Measurements from ENCODE around the gene ATP6V0D1.

ATP6V0D1 gene

GRCh38 chr16:67445126-67445426 lies 35.9 kb downstream of the ATP6V0D1 start:
- Histone ChIP-seq H3K27me3 (ENCODE audit: control insufficient read depth, insufficient read depth, low read length) (no peaks in the 10 kb centered on the region), H3K36me3 (ENCODE audit: control insufficient read depth, insufficient read depth, low read length) (no peaks in the 10 kb centered on the region), H3K79me2 (peaks cover 18% of the 10 kb centered on the region), H3K27ac (no peak overlapping the region), H3K4me1 (peaks cover 41% of the 10 kb centered on the region), H2AFZ (no peak overlapping the region), H3K4me3 (ENCODE audit: low read depth, low read length) (no peak overlapping the region), H3K4me2 (ENCODE audit: low read length) (no peak overlapping the region), H3K9ac (no peak overlapping the region), H3K9me3 (ENCODE audit: control insufficient read depth, low read length) (no peaks in the 10 kb centered on the region)
- no peak for TF ChIP-seq CTCF (IDR thresholded peaks at IDR 0.05)

- no peak for TF ChIP-seq CTCF (IDR thresholded peaks at IDR 0.05)
- Histone ChIP-seq H3K9ac (no peak overlapping the region), H3K4me1 (peaks cover 41% of the 10 kb centered on the region), H3K27me3 (ENCODE audit: control insufficient read depth, insufficient read depth, low read length) (no peaks in the 10 kb centered on the region), H3K4me2 (ENCODE audit: low read length) (no peak overlapping the region), H2AFZ (no peak overlapping the region), H3K36me3 (ENCODE audit: control insufficient read depth, insufficient read depth, low read length) (no peaks in the 10 kb centered on the region), H3K27ac (no peak overlapping the region), H3K79me2 (peaks cover 14% of the 10 kb centered on the region), H3K9me3 (ENCODE audit: control insufficient read depth, low read length) (no peaks in the 10 kb centered on the region), H3K4me3 (ENCODE audit: low read depth, low read length) (no peak overlapping the region)
Observed at GRCh38 chr16:67444259-67445125, 36.5 kb downstream of the ATP6V0D1 start.

GRCh38 chr16:67443265-67443664 lies 37.7 kb downstream of the ATP6V0D1 start:
- H2AFZ ChIP-seq: no peak overlapping the region
- no peak overlapping the region for H3K27ac ChIP-seq
- peaks cover 41% of the 10 kb centered on the region for H3K4me1 ChIP-seq
- H3K9me3 ChIP-seq (ENCODE audit: control insufficient read depth, low read length): no peaks in the 10 kb centered on the region
- no peaks in the 10 kb centered on the region for H3K27me3 ChIP-seq (ENCODE audit: control insufficient read depth, insufficient read depth, low read length)
- no peak overlapping the region for H3K9ac ChIP-seq
- TF ChIP-seq CTCF (IDR thresholded peaks at IDR 0.05): no peak
- peaks cover 8% of the 10 kb centered on the region for H3K79me2 ChIP-seq
- no peaks in the 10 kb centered on the region for H3K36me3 ChIP-seq (ENCODE audit: control insufficient read depth, insufficient read depth, low read length)
- H3K4me2 ChIP-seq (ENCODE audit: low read length): peak overlapping the region; percentile 31
- no peak overlapping the region for H3K4me3 ChIP-seq (ENCODE audit: low read depth, low read length)

GRCh38 chr16:67442581-67443255 lies 38.2 kb downstream of the ATP6V0D1 start:
- no peak overlapping the region for H3K9ac ChIP-seq
- H3K36me3 ChIP-seq (ENCODE audit: control insufficient read depth, insufficient read depth, low read length): no peaks in the 10 kb centered on the region
- no peak for TF ChIP-seq CTCF (IDR thresholded peaks at IDR 0.05)

More at GRCh38 chr16:67442581-67443255, 38.2 kb downstream of the ATP6V0D1 start:
- peaks cover 41% of the 10 kb centered on the region for H3K4me1 ChIP-seq
- H3K9me3 ChIP-seq (ENCODE audit: control insufficient read depth, low read length): no peaks in the 10 kb centered on the region
- no peak overlapping the region for H2AFZ ChIP-seq
- no peak overlapping the region for H3K4me3 ChIP-seq (ENCODE audit: low read depth, low read length)
- peak overlapping the region; percentile 31 for H3K4me2 ChIP-seq (ENCODE audit: low read length)
- peaks cover 5% of the 10 kb centered on the region for H3K79me2 ChIP-seq
- H3K27me3 ChIP-seq (ENCODE audit: control insufficient read depth, insufficient read depth, low read length): no peaks in the 10 kb centered on the region
- H3K27ac ChIP-seq: no peak overlapping the region

Measured in parathyroid adenoma (tissue), 2 donors.